Chondrocyte (in vitro differentiated cells): Measurements from ENCODE around the gene CCL15. TPM values are rescaled to one million over a fixed set of nuclear protein-coding genes. Genes with fewer than 3 reads are reported as not detected.

Experiments used
- DNase-seq: peaks from one replicate; pipeline ENCODE4 v3.0.0; 2021; ENCODE audit warnings: mixed read lengths, low spot score
- H3K27ac Mint-ChIP-seq: one replicate; pipeline ENCODE4 v1.8.0; 2021; ENCODE audit warnings: mild to moderate bottlenecking, moderate library complexity, mixed read lengths; ENCODE audit not compliant: unreplicated experiment
- H3K27me3 Mint-ChIP-seq: 2 replicates; pipeline ENCODE4 v1.8.0; 2021; ENCODE audit warnings: low read depth, mixed read lengths
- H3K36me3 Mint-ChIP-seq: 2 replicates; pipeline ENCODE4 v1.8.0; 2021; ENCODE audit warnings: low read depth, mixed read lengths
- H3K4me1 Mint-ChIP-seq: 2 replicates; pipeline ENCODE4 v1.8.0; 2021; ENCODE audit warnings: low read depth, mild to moderate bottlenecking, mixed read lengths
- H3K4me3 Mint-ChIP-seq: one replicate; pipeline ENCODE4 v1.8.0; 2021; ENCODE audit warnings: mild to moderate bottlenecking, moderate library complexity, mixed read lengths; ENCODE audit not compliant: unreplicated experiment
- H3K9me3 Mint-ChIP-seq: 2 replicates; pipeline ENCODE4 v1.8.0; 2021; ENCODE audit warnings: low read depth, mixed read lengths
- total RNA-seq: library from RNA; stranded (reverse); gene quantifications from 3 replicates; pipeline ENCODE4 v1.2.1, GENCODE V29; 2021
- TF ChIP-seq, protein P1 (sequence below): fragments of 200-600 bp; sonication (generic); IDR thresholded peaks from 2 replicates; pipeline ENCODE4 v1.5.0; 2021; ENCODE audit warnings: antibody characterized with exemption, mild to moderate bottlenecking, moderate library complexity

Gene CCL15
- total RNA-seq, 1 donor from 2014 or later = not detected

GRCh38 chr17:35972945-35973332, 28.4 kb downstream of the CCL15 start:
- Mint-ChIP-seq H3K27ac (no peak overlapping the region), H3K4me1 (peaks cover 11% of the 10 kb centered on the region), H3K9me3 (no peaks in the 10 kb centered on the region), H3K27me3 (peaks cover 3% of the 10 kb centered on the region), H3K4me3 (no peak overlapping the region), H3K36me3 (no peaks in the 10 kb centered on the region)
- TF ChIP-seq, protein P1, sequence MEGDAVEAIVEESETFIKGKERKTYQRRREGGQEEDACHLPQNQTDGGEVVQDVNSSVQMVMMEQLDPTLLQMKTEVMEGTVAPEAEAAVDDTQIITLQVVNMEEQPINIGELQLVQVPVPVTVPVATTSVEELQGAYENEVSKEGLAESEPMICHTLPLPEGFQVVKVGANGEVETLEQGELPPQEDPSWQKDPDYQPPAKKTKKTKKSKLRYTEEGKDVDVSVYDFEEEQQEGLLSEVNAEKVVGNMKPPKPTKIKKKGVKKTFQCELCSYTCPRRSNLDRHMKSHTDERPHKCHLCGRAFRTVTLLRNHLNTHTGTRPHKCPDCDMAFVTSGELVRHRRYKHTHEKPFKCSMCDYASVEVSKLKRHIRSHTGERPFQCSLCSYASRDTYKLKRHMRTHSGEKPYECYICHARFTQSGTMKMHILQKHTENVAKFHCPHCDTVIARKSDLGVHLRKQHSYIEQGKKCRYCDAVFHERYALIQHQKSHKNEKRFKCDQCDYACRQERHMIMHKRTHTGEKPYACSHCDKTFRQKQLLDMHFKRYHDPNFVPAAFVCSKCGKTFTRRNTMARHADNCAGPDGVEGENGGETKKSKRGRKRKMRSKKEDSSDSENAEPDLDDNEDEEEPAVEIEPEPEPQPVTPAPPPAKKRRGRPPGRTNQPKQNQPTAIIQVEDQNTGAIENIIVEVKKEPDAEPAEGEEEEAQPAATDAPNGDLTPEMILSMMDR = no peak
- no peak for DNase-seq

DNA sequence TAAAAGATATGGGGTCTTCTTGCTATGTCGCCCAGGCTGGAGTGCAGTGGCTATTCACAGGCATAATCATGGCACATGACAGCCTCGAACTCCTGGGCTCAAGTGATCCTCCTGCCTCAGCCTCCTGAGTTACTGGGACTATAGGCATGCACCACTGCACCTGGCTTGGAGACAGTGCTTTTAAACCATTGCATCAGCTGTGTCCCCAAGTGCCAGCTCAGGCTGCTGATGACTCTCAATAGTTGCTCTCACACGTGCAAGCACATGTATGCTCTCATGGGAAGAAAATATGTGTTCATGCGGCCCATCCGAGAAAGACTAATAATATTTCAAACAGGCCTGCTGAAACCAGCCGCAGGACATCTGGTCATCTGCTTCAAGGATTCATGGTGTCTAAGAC, 28.8 kb downstream of the CCL15 start:
- Mint-ChIP-seq H3K36me3 (no peaks in the 10 kb centered on the region), H3K4me3 (no peak overlapping the region), H3K27me3 (peaks cover 4% of the 10 kb centered on the region), H3K27ac (no peak overlapping the region), H3K9me3 (no peaks in the 10 kb centered on the region), H3K4me1 (peaks cover 11% of the 10 kb centered on the region)
- DNase-seq = no peak
- TF ChIP-seq, protein P1 = no peak

DNA sequence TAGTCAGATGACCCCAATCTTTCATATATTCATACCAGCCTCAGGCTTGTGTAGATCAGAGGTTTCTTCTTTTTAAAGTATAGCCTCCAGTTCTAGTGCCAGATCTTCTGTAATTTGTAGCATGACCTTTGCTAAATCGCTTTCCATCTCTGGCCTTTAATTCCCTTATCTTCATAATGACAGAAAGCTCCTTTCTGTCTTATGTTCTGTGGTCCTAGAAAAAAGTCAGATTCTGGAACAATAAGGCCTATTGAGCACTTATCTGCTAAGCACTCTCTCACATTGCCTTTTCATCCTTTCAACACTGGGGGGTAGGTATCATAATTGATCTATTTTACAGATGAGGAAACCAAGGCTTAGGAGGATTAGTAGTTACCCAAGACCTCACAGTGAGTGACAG, 29.3 kb downstream of the CCL15 start:
- peaks cover 11% of the 10 kb centered on the region for H3K4me1 Mint-ChIP-seq
- H3K27ac Mint-ChIP-seq = no peak overlapping the region
- no peak for DNase-seq
- no peak overlapping the region for H3K4me3 Mint-ChIP-seq
- H3K27me3 Mint-ChIP-seq = peaks cover 4% of the 10 kb centered on the region
- no peaks in the 10 kb centered on the region for H3K9me3 Mint-ChIP-seq
- TF ChIP-seq, protein P1 = no peak
- no peaks in the 10 kb centered on the region for H3K36me3 Mint-ChIP-seq

GRCh38 chr17:35969558-35970380, 31.6 kb downstream of the CCL15 start:
- Mint-ChIP-seq H3K27me3 (peaks cover 7% of the 10 kb centered on the region), H3K9me3 (no peaks in the 10 kb centered on the region), H3K4me3 (no peak overlapping the region), H3K4me1 (peaks cover 11% of the 10 kb centered on the region), H3K27ac (no peak overlapping the region), H3K36me3 (no peaks in the 10 kb centered on the region)
- no peak for DNase-seq
- TF ChIP-seq, protein P1 = peak; percentile 89

GRCh38 chr17:35968520-35969054, 32.8 kb downstream of the CCL15 start:
- peaks cover 15% of the 10 kb centered on the region for H3K27me3 Mint-ChIP-seq

More at GRCh38 chr17:35968520-35969054, 32.8 kb downstream of the CCL15 start:
- Mint-ChIP-seq H3K9me3 (no peaks in the 10 kb centered on the region), H3K4me3 (no peak overlapping the region), H3K4me1 (peaks cover 5% of the 10 kb centered on the region), H3K27ac (no peak overlapping the region), H3K36me3 (no peaks in the 10 kb centered on the region)
- TF ChIP-seq, protein P1 = no peak
- no peak for DNase-seq
